GM18858 (cell line): Measurements from ENCODE around the gene YBX3.
"Not testable (repeated sequence)": the region's sequence is repeated elsewhere in the genome, so short reads cannot be mapped to it uniquely, and the experiment has no call there.

ENCODE experiments used
- ATAC-seq: cut with Tn5 transposase; IDR thresholded peaks from one replicate; pipeline ENCODE4 v1.9.1; 2021; ENCODE audit not compliant: unreplicated experiment

The YBX3 gene

DNA sequence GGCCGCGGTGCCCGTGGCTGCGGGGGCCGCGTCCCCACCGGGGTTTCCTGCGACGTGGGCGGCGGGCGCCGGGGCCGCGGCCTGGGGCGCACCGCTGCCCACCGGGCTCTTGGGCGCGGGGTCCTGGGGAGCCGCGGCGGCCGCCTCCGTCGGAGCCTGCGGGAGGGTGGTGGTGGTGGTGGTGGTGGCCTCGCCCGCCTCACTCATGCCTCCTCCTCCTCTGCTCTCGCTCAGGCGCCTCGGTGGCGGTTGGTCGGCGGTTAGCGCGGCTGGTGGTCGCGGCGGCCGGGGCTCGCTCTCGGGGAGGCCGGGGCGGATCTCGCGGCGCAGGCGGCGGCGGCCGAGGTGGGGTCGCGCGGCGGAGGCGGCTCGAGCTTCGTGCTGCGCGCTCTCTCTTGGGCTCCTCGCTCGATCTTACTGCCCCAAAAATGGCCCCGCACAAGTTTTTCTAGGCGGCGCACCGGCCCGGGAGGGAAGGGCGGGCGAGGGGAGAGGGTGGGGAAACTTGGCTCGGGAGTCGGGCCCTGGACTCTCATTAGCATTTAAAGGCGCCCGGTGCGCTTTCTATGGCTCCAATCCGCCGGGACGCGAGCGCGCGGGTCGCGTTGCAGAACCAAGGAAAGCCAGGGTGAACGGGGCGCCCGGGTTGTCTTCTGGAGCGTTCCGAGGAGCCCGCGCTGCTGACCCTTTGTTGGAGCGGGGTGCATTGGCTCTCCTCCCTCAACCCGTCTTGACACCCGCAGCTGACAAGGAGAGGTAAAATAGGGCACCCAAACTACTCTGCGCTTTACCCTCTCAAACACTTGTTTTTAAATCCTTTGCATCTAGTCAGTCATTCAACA lies at the start of gene YBX3:
YBX3 (minus strand) TSS at position 419 of the 842 bp plus-strand sequence; CDS start at position 207, 212 bp downstream.
- ATAC-seq: peak; percentile 25

DNA sequence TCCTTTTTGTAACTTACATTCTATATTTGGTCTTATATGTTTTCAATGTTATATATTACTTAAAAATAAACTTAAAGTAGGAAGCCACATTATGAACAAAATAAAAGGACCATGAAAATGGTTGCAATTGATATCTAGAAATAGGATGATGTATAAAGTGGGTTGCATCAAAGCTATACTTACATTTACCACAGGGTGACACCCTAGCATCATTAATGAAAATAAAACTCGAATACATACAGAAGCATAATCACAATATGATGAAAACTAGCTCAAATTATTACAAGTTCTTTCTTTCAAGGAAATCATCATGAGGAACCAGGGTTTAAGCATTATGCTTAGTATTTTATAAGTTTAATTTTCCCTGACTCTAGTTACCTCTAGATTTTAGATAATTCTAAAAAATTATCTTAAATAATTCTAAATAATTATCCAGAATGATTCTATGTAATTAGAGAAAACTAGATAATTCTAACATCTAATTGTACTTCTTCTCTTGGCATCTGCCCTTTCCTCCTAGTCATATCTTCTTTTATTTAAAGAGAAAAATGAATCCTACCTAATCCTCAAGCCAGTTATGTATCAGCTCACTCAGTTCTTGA lies 48.1 kb upstream of the YBX3 start:
- ATAC-seq: no peak

DNA sequence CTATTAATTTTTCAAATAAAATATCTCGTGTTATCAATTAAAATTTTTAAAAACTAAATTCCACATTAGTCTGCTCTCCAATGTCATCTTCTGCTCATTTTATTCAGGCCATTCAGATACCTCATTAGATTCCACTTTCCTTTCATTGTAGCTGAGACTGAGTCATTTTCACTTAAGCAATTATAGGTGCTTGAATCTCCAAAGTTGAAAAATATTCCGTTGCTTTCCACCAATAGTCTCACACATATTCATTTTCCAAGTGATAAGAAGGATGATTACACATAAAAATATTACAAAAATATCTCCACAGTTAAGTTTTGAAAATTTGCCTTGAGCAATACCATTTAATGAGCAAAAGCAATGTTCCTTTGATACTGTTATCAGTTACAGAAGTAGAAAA lies 36.5 kb upstream of the YBX3 start:
- ATAC-seq: no peak

DNA sequence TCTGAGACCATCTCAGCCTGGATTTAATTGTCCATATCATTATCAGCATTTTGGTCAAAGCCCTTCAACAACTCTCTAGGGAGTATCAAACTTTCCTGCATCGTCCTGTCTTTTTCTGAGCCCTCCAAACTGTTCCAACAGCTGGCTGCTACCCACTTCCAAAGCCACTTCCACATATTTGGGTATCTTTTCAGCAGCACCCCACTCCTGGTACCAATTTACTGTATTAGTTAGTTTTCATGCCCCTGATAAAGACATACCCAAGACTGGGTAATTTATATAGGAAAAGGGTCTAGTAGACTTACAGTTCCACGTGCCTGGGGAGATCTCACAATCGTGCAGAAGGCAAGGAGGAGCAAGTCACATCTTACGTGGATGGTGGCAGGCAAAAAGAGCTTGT lies 33.1 kb upstream of the YBX3 start:
- ATAC-seq: no peak

DNA sequence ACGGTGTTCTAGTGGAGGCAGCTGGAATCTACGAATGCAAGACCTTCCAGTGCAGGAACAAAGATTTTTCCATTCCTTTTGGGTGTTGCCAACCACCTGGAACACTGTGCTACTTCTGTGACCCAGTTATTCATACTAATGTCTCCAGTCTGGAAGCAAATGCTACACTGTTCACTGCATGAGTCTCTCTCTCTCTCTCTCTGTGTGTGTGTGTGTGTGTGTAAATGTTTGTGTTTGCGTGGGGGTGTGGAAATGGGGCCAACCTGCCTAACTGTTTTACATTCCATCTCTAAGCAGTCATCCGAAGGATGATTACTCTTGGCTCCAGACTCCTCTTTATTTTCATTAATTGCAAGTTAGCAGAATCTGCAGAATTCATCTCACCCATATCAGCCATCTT lies 29.9 kb upstream of the YBX3 start:
- no peak for ATAC-seq

DNA sequence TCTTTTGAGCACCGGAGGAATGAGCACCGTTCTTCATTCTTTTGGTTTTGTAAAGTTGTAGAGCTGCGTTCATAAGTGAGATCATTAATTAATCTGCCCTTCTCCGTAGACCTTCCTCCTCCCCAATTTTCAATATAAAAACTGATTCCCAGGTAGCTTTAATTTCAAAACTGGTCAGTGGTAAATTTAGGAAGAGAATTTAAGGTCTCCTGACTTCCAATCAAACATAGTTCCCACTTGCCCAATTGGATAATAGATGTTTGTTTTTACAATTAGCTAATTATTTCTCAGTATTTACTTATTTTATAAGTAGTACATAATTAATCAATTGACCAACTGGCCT lies 27.2 kb upstream of the YBX3 start:
- ATAC-seq: no peak

DNA sequence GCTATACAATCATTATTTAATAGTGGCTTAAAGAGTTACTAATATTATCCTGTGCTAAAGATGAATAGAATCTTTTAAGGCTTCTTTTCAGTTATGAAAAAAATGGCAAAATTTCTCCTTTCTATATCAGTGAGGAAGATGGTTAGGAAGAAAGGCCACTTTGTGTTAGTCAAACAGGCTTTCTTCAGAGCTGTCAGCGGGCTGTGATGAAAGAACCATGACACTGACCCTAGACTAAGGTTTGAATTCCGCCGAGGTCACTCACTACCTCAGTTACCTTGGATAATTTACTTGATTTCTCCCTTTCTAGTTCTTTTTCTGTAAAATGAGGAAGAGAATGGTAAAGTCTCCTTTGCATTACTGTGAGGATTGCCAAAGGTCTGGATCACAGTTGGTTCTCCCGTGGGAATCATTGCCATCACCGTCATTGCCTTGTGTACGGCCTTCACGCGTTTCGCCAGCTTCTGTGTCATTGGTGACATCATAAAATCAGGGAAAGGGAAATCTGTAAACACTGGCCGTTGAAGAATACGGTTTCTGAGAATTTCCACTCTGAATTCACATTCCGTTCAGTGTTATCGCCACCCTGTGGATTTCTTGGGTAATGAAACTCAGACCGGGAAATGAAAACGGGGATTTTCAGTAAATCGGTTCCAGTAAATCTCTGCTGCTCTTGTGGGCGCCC lies 26.7 kb upstream of the YBX3 start:
- peak; percentile 73 for ATAC-seq

DNA sequence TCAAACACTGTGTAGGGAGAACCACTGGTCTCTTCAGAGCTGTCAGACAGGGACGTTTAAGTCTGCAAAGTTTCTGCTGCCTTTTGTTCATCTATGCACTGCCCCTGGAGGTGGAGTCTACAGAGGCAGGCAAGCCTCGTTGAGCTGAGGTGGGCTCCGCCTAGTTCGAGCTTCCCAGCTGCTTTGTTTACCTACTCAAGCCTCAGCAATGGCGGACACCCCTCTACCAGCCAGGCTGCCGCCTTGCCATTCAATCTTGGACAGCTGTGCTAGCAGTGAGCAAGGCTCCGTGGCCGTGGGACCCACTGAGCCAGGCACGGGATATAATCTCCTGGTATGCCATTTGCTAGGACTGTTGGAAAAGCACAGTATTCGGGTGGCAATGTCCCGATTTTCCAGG lies 24.6 kb upstream of the YBX3 start:
- no peak for ATAC-seq

DNA sequence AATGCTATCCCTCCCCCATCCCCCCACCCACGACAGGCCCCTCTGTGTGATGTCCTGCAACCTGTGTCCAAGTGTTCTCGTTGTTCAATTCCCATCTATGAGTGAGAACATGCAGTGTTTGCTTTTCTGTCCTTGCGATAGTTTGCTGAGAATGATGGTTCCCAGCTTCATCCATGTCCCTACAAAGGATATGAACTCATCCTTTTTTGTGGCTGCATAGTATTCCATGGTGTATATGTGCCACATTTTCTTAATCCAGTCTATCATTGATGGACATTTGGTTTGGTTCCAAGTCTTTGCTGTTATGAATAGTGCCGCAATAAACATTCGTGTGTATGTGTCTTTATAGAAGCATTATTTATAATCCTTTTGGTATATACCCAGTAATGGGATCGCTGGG lies 20.3 kb upstream of the YBX3 start:
- not testable (repeated sequence) for ATAC-seq

DNA sequence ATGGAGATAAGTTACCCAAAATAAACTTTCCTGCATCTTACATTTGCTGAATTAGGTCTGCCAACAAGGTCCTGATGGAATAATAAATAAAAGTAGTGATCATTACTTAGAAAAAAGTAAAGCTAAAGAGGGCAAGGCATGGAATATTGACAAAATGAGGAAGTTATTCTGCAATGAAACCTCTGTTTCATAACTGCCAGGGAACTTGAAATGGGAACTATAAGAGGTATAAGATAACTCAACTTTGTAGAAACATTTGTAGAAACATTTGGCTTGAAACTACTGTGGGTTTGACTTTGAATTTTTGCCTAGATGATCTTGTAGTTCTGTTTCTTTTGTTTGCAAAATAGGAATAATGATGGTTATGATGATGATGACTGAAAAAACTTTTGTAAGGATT lies 18.7 kb upstream of the YBX3 start:
- ATAC-seq: no peak

DNA sequence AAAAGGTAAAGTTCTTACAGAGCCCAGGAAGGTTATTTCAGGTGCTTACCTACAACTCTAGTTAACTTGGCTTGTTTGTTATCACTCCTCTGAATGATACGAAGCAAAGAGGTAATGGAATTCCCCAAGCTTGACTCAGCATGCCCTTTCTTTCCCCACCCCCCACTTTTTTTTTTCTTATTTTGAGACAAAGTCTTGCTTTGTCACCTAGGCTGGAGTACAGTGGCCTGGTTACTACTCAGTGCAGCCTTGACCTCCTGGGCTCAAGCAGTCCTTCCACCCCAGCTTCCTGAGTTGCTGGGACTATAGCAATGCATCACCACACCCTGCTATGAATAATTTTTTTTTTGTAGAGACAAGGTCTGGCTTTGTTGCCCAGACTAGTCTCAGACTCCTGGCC lies 17.1 kb upstream of the YBX3 start:
- ATAC-seq: no peak

DNA sequence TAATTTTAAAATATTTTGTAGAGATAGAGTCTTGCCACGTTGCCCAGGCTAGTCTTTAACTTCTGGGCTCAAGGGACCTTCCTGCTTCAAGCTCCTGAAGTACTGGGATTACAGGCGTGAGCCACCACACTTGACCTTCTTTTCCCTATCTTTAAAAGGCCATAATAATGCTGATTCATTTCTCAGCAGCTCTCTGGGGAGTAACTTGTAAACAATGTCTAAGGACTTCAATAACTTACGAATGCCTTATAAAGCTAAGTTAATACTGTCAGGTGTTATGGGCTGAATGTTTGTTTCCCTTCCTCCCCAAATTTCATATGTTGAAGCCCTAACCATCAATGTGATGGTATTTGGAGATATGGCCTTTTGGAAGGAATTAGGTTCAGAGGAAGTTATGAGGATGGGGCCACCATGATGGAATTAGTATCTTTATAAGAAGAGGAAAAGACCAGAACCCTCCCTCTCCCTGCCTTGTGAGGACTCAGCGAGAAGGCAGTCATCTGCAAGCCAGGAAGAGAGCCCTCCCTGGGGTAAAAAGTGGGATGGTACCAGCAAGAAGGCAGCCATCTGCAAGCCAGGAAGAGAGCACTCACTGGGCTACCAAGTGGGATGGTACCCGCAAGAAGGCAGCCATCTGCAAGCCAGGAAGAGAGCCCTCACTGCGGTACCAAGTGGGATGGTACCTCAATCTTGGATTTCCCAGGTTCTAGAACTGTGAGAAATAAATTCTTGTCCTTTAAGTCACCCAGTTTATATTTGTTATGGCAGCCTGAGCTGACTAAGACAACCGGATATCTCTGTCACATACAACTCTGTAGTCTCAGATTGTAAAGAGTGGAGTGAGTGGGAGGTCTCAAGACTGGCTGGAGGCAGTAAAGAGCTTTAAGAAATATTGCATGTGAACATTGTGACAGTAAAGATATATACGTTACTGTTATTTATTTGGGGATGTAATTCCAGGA lies 16.3 kb upstream of the YBX3 start:
- ATAC-seq: no peak

DNA sequence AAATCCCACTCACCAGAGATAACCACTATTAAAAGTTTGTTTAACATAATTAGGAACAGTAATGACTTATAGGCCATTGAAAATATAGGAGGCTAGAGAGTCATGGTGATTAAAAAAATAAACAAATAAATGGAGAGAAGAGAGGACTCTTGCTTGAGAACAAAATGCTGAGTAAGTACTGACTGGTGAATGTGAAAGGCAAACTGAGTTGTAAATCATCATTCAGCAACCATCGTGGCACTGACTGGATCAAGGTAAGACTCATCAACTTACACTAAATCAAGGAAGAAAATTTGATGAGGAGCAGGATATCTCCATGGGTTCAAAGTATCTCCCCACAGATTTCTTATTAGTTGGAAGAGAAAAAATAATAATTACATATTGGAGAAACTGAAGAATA lies 14.1 kb upstream of the YBX3 start:
- ATAC-seq: no peak

DNA sequence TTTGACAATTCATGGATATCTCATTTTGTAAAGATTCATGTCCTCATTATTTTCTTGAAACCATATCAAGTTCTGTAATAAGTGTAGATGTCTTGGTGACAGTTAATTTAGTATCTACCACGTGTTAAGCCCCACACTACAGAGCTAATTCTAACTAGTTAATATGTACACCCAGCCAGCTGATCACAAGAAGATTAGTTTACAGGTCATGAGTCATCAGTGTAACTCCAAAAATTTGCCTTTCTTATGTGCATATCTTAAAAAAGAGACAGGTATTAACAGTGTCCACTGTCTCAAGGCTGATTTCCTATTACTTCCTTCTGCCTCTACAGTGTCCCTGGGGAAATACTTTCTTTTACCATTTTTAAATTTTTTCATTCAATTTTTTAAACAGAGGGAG lies 13.3 kb upstream of the YBX3 start:
- ATAC-seq: no peak

DNA sequence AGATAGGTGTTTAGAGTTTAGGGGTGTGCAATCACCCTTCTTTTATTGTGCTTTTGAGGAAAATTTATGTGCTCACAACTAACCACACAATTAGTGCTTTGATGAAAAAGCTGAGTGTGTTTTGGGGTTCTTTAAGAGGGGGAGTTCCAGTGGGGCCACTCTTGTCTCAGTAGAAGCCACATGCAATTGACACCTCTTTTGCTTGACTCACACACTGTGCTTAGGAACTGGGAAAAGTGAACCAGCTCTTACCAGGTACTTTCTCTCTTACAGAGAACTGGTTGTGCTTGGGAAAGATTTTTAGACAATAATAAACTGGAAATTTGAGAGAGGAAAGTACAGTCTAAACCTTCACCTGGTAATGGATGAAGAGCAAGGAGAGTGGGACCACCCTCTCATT lies 12.3 kb upstream of the YBX3 start:
- no peak for ATAC-seq

DNA sequence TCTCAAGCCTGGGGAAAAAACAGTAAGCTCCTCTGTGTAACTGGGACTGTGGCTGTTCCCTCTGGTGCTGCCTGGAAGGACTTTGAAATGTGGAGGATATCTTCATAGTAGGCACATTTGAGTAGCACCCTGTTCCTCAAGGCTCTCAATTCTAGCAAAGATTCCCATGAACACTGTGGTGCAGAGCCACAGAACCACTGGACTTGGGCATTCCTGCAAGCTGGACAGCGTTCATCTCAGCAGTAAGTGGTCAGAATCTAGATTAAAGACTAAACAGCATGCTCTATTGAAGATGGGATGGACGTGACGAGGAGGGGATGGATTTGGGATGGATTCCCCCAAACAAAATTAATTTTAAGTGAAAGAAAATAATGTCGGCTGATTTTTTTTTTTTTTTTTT lies 9.4 kb upstream of the YBX3 start:
- no peak for ATAC-seq

DNA sequence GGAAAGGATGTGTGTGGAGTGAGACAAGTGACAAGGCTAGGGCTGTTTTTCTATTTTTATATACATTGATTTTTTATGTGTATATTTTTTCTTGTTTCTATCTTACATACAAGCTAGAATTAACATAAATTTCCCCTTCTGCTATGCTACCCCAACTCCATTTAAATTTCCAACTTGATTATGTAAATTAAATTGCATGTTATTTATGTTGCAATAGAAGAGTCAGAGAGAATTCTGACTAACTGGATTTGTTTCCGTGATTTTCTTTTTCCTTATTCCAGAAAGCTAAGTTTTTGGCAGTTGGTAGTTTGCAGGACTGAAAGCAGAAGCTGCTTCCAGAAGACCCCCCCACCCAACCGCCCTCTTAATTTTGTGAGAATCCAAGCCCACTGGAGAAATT lies 8.9 kb upstream of the YBX3 start:
- ATAC-seq: no peak

DNA sequence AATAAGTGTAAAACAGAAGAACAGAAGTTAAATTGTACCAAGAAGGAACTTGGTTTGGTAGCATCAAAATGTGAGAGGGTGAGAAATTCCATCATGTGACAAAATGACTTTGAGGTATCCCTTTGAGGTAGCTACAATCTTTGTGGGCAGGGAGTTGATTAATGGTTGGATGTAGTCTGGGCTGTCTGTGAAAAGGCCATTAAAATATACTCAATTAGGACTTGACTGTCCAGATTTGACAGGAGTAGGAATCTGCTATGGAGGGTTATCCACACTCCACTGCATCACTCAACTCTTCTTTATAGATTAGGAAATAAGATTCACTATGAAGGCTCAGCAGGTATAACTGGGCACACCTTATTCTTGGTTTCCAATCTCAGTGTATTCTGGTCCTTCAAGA lies 7.4 kb upstream of the YBX3 start:
- ATAC-seq: no peak

DNA sequence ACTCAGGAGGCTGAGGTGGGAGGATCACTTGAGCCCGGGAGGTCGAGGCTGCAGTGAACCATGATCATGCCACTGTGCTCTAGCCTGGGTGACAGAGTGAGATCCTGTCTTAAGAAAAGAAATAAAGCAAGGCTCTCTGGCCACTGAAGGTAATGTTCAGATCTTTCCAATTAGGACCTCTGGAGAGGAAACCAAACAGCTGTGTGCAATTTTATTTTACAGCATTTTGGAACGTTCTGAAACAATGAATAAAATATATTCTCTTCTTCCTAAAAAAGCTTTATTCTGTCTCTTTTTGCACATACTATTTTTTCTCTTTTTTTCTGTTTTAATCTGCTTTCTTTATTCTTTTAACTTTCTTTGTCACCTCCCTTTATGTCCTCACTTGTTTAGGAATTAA lies 5.0 kb upstream of the YBX3 start:
- no peak for ATAC-seq

DNA sequence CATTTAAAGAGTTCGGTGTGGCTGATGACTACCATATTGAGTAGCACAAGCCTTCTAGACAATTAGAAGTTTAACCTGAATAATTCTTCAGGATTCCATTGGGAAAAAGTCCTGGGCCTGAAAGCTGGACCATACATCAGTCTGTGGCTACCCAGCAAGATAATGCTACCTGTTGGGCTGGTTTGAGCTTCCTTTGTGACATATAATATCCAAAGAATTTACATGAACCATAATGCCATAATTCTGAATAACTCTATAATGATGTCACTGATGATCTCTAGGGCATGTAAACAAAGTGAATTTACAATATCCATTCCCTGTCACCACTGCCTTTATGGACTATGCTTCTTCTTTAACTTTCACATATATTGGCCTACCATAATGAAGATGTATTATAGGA lies 3.8 kb upstream of the YBX3 start:
- ATAC-seq: no peak

DNA sequence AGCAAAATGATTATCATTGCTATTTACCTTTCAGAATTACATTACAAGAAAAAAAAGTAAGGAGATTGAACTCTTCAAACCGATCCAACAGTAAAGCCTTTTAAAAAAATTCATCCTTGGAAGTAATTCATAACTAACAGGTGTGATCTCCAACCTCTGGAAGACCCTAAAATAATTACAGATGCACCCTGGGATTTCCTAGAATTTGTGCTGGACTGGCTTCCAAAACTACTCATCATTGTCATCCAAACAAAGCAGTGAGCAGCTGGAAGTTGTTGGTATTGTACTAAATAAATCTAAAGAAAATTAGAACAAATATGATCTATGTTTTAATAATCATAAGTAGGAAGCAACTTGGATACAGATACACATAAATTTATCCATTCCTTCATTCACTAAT lies 1.9 kb upstream of the YBX3 start:
- no peak for ATAC-seq
